ENCODE data around the gene GABRB1.
"Not testable (repeated sequence)": the region's sequence is repeated elsewhere in the genome, so short reads cannot be mapped to it uniquely, and the experiment has no call there.

GABRB1 gene

DNA sequence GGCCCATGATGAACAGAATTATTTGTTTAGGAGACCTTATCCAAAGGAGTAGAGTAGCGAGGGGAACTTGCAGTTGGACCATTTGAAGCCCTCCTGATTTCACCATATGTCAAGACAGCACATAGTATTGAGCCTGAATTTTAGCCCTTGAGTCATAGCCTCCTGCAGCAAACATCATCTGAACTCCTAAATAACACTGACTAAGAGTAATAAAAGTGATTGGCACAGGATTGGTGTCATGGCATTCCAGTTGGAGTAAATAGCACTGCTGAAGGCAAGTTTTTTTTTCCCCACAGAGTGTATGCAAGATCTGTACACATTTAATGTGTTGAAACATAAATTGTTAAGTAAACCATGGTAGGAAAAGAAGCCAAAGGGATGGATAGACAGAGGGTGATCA lies 343.1 kb downstream of the GABRB1 start:
- Histone ChIP-seq H3K4me1 (ENCODE audit: control insufficient read depth, insufficient read depth, low read length) (no peaks in the 10 kb centered on the region), H3K27ac (ENCODE audit: extremely low read depth, low read depth, low read length) (no peak overlapping the region), H3K36me3 (ENCODE audit: control insufficient read depth in 2 of 2, insufficient read depth in 1 of 2, low read length in 2 of 2) (no peaks in the 10 kb centered on the region), H3K9me3 (ENCODE audit: control insufficient read depth, insufficient read depth, low read depth, low read length) (no peaks in the 10 kb centered on the region), H3K4me3 (ENCODE audit: low read depth, low read length) (no peak overlapping the region)
- POLR2A ChIA-PET, result no interaction called here
- TF ChIP-seq HOXC10 (CRISPR knock-in tag; IDR thresholded peaks at IDR 0.05) (no peak), ZNF140 (tag by site-specific recombination; IDR thresholded peaks at IDR 0.05) (no peak), ZNF157 (tag by site-specific recombination; IDR thresholded peaks at IDR 0.05) (no peak), ZNF16 (tag by site-specific recombination; IDR thresholded peaks at IDR 0.05; ENCODE audit: low read depth) (no peak), AEBP2 (tag by site-specific recombination; IDR thresholded peaks at IDR 0.05; ENCODE audit: borderline replicate concordance) (no peak), ZNF610 (tag by site-specific recombination; IDR thresholded peaks at IDR 0.05; ENCODE audit: borderline replicate concordance) (no peak), ZNF248 (tag by site-specific recombination; IDR thresholded peaks at IDR 0.05) (no peak), ZNF792 (tag by site-specific recombination; IDR thresholded peaks at IDR 0.05) (no peak), BCL11A (tag by site-specific recombination; IDR thresholded peaks at IDR 0.05; ENCODE audit: low read depth) (no peak), ZNF555 (tag by site-specific recombination; conservative IDR thresholded peaks at IDR 0.05) (no peak), ZNF600 (tag by site-specific recombination; IDR thresholded peaks at IDR 0.05) (no peak), MZF1 (tag by site-specific recombination; IDR thresholded peaks at IDR 0.05; ENCODE audit: borderline replicate concordance) (no peak), ZNF404 (tag by site-specific recombination; IDR thresholded peaks at IDR 0.05) (no peak), ZNF707 (tag by site-specific recombination; IDR thresholded peaks at IDR 0.05) (no peak), RBAK (tag by site-specific recombination; IDR thresholded peaks at IDR 0.05) (no peak), ATF2 (tag by site-specific recombination; IDR thresholded peaks at IDR 0.05; ENCODE audit: low read depth) (no peak), ZNF768 (tag by site-specific recombination; IDR thresholded peaks at IDR 0.05) (no peak)
- TF ChIP-seq, protein P1, sequence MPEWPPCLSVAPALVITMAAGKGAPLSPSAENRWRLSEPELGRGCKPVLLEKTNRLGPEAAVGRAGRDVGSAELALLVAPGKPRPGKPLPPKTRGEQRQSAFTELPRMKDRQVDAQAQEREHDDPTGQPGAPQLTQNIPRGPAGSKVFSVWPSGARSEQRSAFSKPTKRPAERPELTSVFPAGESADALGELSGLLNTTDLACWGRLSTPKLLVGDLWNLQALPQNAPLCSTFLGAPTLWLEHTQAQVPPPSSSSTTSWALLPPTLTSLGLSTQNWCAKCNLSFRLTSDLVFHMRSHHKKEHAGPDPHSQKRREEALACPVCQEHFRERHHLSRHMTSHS (tag by site-specific recombination; IDR thresholded peaks at IDR 0.05), result no peak
- CTCF ChIA-PET, result no interaction called here

GRCh38 chr4:47378021-47378530 lies 346.7 kb downstream of the GABRB1 start:
- POLR2A ChIA-PET; H3K36me3 ChIP-seq (ENCODE audit: control insufficient read depth in 2 of 2, insufficient read depth in 1 of 2, low read length in 2 of 2); H3K4me1 ChIP-seq (ENCODE audit: control insufficient read depth, insufficient read depth, low read length); H3K9me3 ChIP-seq (ENCODE audit: control insufficient read depth, insufficient read depth, low read depth, low read length); H3K4me3 ChIP-seq (ENCODE audit: low read depth, low read length); CTCF ChIA-PET; H3K27ac ChIP-seq (ENCODE audit: extremely low read depth, low read depth, low read length): not testable (repeated sequence)

GRCh38 chr4:47381172-47381571 lies 349.8 kb downstream of the GABRB1 start:
- H3K36me3 ChIP-seq (ENCODE audit: control insufficient read depth in 2 of 2, insufficient read depth in 1 of 2, low read length in 2 of 2), result no peaks in the 10 kb centered on the region
- ChIA-PET POLR2A (no interaction called here), CTCF (no interaction called here)
- H3K27ac ChIP-seq (ENCODE audit: extremely low read depth, low read depth, low read length), result no peak overlapping the region
- no peaks in the 10 kb centered on the region for H3K4me1 ChIP-seq (ENCODE audit: control insufficient read depth, insufficient read depth, low read length)
- H3K4me3 ChIP-seq (ENCODE audit: low read depth, low read length), result no peak overlapping the region
- H3K9me3 ChIP-seq (ENCODE audit: control insufficient read depth, insufficient read depth, low read depth, low read length), result no peaks in the 10 kb centered on the region
- TF ChIP-seq, protein P2, sequence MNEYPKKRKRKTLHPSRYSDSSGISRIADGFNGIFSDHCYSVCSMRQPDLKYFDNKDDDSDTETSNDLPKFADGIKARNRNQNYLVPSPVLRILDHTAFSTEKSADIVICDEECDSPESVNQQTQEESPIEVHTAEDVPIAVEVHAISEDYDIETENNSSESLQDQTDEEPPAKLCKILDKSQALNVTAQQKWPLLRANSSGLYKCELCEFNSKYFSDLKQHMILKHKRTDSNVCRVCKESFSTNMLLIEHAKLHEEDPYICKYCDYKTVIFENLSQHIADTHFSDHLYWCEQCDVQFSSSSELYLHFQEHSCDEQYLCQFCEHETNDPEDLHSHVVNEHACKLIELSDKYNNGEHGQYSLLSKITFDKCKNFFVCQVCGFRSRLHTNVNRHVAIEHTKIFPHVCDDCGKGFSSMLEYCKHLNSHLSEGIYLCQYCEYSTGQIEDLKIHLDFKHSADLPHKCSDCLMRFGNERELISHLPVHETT (tag by site-specific recombination; IDR thresholded peaks at IDR 0.05), result no peak
- TF ChIP-seq MEIS1 (CRISPR knock-in tag; IDR thresholded peaks at IDR 0.05; ENCODE audit: borderline replicate concordance) (no peak), ZNF155 (tag by site-specific recombination; IDR thresholded peaks at IDR 0.05) (no peak), ZSCAN4 (tag by site-specific recombination; IDR thresholded peaks at IDR 0.05) (no peak)
- TF ChIP-seq, protein P3, sequence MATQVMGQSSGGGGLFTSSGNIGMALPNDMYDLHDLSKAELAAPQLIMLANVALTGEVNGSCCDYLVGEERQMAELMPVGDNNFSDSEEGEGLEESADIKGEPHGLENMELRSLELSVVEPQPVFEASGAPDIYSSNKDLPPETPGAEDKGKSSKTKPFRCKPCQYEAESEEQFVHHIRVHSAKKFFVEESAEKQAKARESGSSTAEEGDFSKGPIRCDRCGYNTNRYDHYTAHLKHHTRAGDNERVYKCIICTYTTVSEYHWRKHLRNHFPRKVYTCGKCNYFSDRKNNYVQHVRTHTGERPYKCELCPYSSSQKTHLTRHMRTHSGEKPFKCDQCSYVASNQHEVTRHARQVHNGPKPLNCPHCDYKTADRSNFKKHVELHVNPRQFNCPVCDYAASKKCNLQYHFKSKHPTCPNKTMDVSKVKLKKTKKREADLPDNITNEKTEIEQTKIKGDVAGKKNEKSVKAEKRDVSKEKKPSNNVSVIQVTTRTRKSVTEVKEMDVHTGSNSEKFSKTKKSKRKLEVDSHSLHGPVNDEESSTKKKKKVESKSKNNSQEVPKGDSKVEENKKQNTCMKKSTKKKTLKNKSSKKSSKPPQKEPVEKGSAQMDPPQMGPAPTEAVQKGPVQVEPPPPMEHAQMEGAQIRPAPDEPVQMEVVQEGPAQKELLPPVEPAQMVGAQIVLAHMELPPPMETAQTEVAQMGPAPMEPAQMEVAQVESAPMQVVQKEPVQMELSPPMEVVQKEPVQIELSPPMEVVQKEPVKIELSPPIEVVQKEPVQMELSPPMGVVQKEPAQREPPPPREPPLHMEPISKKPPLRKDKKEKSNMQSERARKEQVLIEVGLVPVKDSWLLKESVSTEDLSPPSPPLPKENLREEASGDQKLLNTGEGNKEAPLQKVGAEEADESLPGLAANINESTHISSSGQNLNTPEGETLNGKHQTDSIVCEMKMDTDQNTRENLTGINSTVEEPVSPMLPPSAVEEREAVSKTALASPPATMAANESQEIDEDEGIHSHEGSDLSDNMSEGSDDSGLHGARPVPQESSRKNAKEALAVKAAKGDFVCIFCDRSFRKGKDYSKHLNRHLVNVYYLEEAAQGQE (tag by site-specific recombination; IDR thresholded peaks at IDR 0.05), result no peak
